GM12891 (cell line): ENCODE data around the gene CALCOCO1.

Experiments used
- POLR2A ChIP-seq: IDR thresholded peaks from 2 replicates; pipeline ENCODE4 v1.6.1; 2011; ENCODE audit warnings: low read depth, low read length, control low read depth
- POLR2AphosphoS5 ChIP-seq: IDR thresholded peaks from 2 replicates; pipeline ENCODE4 v1.6.1; 2011; ENCODE audit warnings: low read depth, low read length, control low read depth
- TAF1 ChIP-seq: IDR thresholded peaks from 2 replicates; pipeline ENCODE4 v1.6.1; 2011; ENCODE audit warnings: low read depth, low read length, control low read depth

DNA sequence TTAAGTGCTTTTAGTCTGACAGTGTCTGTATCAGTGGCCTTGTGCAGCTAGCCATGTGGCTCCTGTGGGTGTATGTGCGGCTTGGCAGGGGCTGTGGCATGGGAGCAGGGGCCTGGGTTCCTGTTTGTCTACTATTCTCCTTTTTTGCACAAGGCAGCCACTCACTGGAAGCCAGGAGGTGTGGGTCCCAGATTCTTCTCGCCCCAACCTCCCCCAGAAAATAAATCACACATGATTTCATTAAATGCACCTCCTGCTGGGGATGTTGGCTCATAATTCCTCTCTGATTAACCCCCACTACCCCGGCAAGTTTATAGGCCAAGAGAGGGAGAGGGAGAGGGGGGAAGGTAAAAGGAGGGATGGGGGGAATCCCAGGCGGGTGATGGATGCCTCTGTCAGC lies 17.6 kb downstream of the CALCOCO1 start:
- no peak for TF ChIP-seq POLR2AphosphoS5
- TF ChIP-seq POLR2A, result no peak
- TF ChIP-seq TAF1, result no peak
